Upper lobe of left lung (tissue), 6 donors: Measurements from ENCODE around the gene OR13C3. TPM values are rescaled to one million over a fixed set of nuclear protein-coding genes. Genes with fewer than 3 reads are reported as not detected.

Experiments
- ATAC-seq, 2 donors: fragments of 200-7000 bp; cut with Tn5 transposase; one replicate each; pipeline ENCODE4 v1.9.1; 2022; ENCODE audit warnings: mild to moderate bottlenecking in 2 of 2, moderate library complexity in 2 of 2; ENCODE audit not compliant: low FRiP score in 2 of 2
- DNase-seq, 2 donors: peaks; one replicate each; pipeline ENCODE4 v3.0.0-alpha.2; 2019 to 2020
- H3K27ac ChIP-seq, 4 donors: fragments of 200-600 bp; sonication (generic); one replicate each; pipeline ENCODE4 v1.5.1; 2016 to 2019
- H3K27me3 ChIP-seq, 4 donors: fragments of 200-600 bp; sonication (generic); one replicate each; pipeline ENCODE4 v1.5.1; 2017 to 2019
- H3K36me3 ChIP-seq, 4 donors: fragments of 200-600 bp; sonication (generic); one replicate each; pipeline ENCODE4 v1.5.1; 2016 to 2019
- H3K4me1 ChIP-seq, 4 donors: fragments of 200-600 bp; sonication (generic); one replicate each; pipeline ENCODE4 v1.5.1; 2018 to 2019
- H3K4me3 ChIP-seq, 4 donors: fragments of 200-600 bp; sonication (generic); one replicate each; pipeline ENCODE4 v1.5.1; 2017 to 2019; ENCODE audit warnings: mild to moderate bottlenecking in 2 of 4, moderate library complexity in 1 of 4
- H3K9me3 ChIP-seq, 4 donors: fragments of 200-600 bp; sonication (generic); one replicate each; pipeline ENCODE4 v1.5.1; 2018 to 2019
- EP300 ChIP-seq, 4 donors: sonication (generic); formaldehyde crosslinking; IDR thresholded peaks; one replicate each; pipeline ENCODE4 v1.5.1; 2017; ENCODE audit warnings: antibody characterized with exemption in 4 of 4, control low read depth in 2 of 4
- POLR2A ChIP-seq, 4 donors: fragments of 450-650 bp; IDR thresholded peaks; one replicate each; pipeline ENCODE4 v1.5.1; 2016 to 2017; ENCODE audit warnings: antibody characterized with exemption in 4 of 4, mild to moderate bottlenecking in 2 of 4
- POLR2AphosphoS5 ChIP-seq, 2 donors: sonication (generic); formaldehyde crosslinking; IDR thresholded peaks; one replicate each; pipeline ENCODE4 v1.5.1; 2017; ENCODE audit warnings: antibody characterized with exemption in 2 of 2
- WGBS, 2 donors: methylation state at CpG; one replicate each; pipeline ENCODE4 v1.1.5; 2017 to 2018; 5-methylcytosine and 5-hydroxymethylcytosine counted together
- total RNA-seq, 6 donors: library from RNA; depleted of rRNA in 4 of 6; stranded (reverse); fragments of >200 nt in 4 of 6; gene quantifications; one replicate each; pipeline versions ENCODE4 v1.1.0 to v1.2.1, GENCODE V29; 2016 to 2021
- TF ChIP-seq, protein P1 (sequence below), 6 experiments: fragments of 450-650 bp in 4 of 6; fragments of 200-600 bp in 2 of 6; sonication (generic) in 2 of 6; IDR thresholded peaks; one replicate each; pipeline ENCODE4 v1.5.1; 2016 to 2019; ENCODE audit warnings: antibody characterized with exemption in 6 of 6
- donor health status: DM: no; HTN: no; CAD: no; lungs with moderate emphysema.
- donor health status: DM: no; HTN: yes; CAD: no; lungs with severe emphysema.

OR13C3 gene
- total RNA-seq, 6 donors from 2014 or later = 0.59 TPM; not detected in 5

- H3K4me1 ChIP-seq = no peaks in the 10 kb centered on the region
- WGBS, 2 donors = 74 to 82% methylated on average over 5 of the region's 5 CpGs
- H3K27me3 ChIP-seq = no peaks in the 10 kb centered on the region
- no peak for TF ChIP-seq EP300 (IDR thresholded peaks at IDR 0.05)
- TF ChIP-seq, protein P1, sequence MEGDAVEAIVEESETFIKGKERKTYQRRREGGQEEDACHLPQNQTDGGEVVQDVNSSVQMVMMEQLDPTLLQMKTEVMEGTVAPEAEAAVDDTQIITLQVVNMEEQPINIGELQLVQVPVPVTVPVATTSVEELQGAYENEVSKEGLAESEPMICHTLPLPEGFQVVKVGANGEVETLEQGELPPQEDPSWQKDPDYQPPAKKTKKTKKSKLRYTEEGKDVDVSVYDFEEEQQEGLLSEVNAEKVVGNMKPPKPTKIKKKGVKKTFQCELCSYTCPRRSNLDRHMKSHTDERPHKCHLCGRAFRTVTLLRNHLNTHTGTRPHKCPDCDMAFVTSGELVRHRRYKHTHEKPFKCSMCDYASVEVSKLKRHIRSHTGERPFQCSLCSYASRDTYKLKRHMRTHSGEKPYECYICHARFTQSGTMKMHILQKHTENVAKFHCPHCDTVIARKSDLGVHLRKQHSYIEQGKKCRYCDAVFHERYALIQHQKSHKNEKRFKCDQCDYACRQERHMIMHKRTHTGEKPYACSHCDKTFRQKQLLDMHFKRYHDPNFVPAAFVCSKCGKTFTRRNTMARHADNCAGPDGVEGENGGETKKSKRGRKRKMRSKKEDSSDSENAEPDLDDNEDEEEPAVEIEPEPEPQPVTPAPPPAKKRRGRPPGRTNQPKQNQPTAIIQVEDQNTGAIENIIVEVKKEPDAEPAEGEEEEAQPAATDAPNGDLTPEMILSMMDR (IDR thresholded peaks at IDR 0.05) = no peak
- no peak for TF ChIP-seq POLR2A (IDR thresholded peaks at IDR 0.05)
- TF ChIP-seq POLR2AphosphoS5 (IDR thresholded peaks at IDR 0.05) = no peak
- no peak overlapping the region for H3K4me3 ChIP-seq
- ATAC-seq = no peak
- H3K27ac ChIP-seq = no peak overlapping the region
- DNase-seq = no peak
- no peaks in the 10 kb centered on the region for H3K9me3 ChIP-seq
- no peaks in the 10 kb centered on the region for H3K36me3 ChIP-seq
These were observed 21.8 kb downstream of the OR13C3 start for GRCh38 chr9:104514901-104515300.

DNA sequence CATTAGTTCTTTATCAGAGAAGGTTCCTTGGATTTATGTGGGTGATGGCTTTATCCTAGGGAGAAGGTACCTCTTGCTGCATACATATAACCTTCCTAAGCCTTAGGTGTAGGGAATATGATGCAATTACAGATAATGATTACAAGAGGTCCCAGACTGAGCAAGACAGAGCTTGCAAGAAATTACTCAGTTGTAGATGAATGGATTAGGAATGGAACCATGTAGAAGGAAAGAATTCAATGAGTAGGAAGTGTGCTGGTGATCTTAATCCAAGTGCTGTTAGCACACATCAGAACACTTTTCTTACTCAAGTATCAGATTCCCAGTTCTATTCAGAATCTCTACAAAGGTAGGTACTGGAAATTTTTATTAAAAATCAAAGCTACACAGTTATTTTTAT lies 30.1 kb downstream of the OR13C3 start:
- TF ChIP-seq, protein P1 (IDR thresholded peaks at IDR 0.05) = no peak
- no peak for TF ChIP-seq EP300 (IDR thresholded peaks at IDR 0.05)
- no peak for TF ChIP-seq POLR2AphosphoS5 (IDR thresholded peaks at IDR 0.05)
- no peak for TF ChIP-seq POLR2A (IDR thresholded peaks at IDR 0.05)
- H3K27ac ChIP-seq = no peak overlapping the region
- H3K36me3 ChIP-seq = no peaks in the 10 kb centered on the region
- H3K4me3 ChIP-seq = no peak overlapping the region
- no peaks in the 10 kb centered on the region for H3K27me3 ChIP-seq
- H3K4me1 ChIP-seq = no peaks in the 10 kb centered on the region
- DNase-seq (no peak), ATAC-seq (no peak)
- no peaks in the 10 kb centered on the region for H3K9me3 ChIP-seq

- Histone ChIP-seq H3K4me1 (no peaks in the 10 kb centered on the region), H3K27ac (no peak within 1 kb of the TSS), H3K27me3 (no peaks in the 10 kb centered on the region), H3K36me3 (no peaks in the 10 kb centered on the region), H3K4me3 (no peak within 1 kb of the TSS), H3K9me3 (no peaks in the 10 kb centered on the region)
- DNase-seq = no peak
- 83 to 89% methylated on average over 5 of the region's 5 CpGs for WGBS, 2 donors
- no peak for ATAC-seq
- TF ChIP-seq, protein P1 (IDR thresholded peaks at IDR 0.05) = no peak
- no peak for TF ChIP-seq EP300 (IDR thresholded peaks at IDR 0.05)
- no peak for TF ChIP-seq POLR2A (IDR thresholded peaks at IDR 0.05)
- no peak for TF ChIP-seq POLR2AphosphoS5 (IDR thresholded peaks at IDR 0.05)
These were observed 32.7 kb downstream of the OR13C3 start, which contains the start of gene OR13F1 for GRCh38 chr9:104503963-104504362. OR13F1 (plus strand) TSS chr9:104504263; CDS start chr9:104504263, 0 bp downstream.

DNA sequence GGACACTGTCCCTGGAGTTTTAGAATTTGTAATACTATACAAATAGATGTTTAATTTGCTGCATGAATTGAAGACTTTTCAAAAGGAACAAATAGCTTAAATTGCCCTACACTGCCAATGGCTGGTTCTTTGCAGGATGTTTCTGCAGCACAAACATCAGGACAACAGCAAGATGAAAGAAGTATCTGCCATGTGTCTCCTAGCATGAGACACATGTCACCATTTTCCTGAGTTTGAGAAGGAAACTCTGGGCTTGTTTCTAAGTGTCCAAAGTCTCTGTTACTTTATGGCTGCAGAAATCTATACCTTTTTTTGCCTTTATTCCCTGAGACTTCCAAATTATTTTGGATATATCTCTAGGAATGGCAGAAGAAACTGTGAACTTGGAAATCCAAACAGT lies 33.2 kb downstream of the OR13C3 start:
- ATAC-seq = no peak
- Histone ChIP-seq H3K4me3 (no peak overlapping the region), H3K9me3 (no peaks in the 10 kb centered on the region), H3K36me3 (no peaks in the 10 kb centered on the region), H3K4me1 (no peaks in the 10 kb centered on the region), H3K27ac (no peak overlapping the region), H3K27me3 (no peaks in the 10 kb centered on the region)
- TF ChIP-seq POLR2A (IDR thresholded peaks at IDR 0.05) (no peak), EP300 (IDR thresholded peaks at IDR 0.05) (no peak), POLR2AphosphoS5 (IDR thresholded peaks at IDR 0.05) (no peak)
- TF ChIP-seq, protein P1 (IDR thresholded peaks at IDR 0.05) = no peak
- DNase-seq = no peak

- H3K27ac ChIP-seq = no peak overlapping the region
- WGBS, 2 donors = 27 to 48% methylated on average over 3 of the region's 3 CpGs
- DNase-seq (no peak), ATAC-seq (no peak)
- no peaks in the 10 kb centered on the region for H3K27me3 ChIP-seq
- H3K9me3 ChIP-seq = no peaks in the 10 kb centered on the region
- TF ChIP-seq EP300 (IDR thresholded peaks at IDR 0.05) (no peak), POLR2AphosphoS5 (IDR thresholded peaks at IDR 0.05) (no peak), POLR2A (IDR thresholded peaks at IDR 0.05) (no peak)
- TF ChIP-seq, protein P1 (IDR thresholded peaks at IDR 0.05) = no peak
- H3K4me1 ChIP-seq = no peaks in the 10 kb centered on the region
- no peaks in the 10 kb centered on the region for H3K36me3 ChIP-seq
- H3K4me3 ChIP-seq = no peak overlapping the region
These were observed 41.8 kb downstream of the OR13C3 start for GRCh38 chr9:104494808-104495207.
